Measurements from ENCODE around the gene SPRR3.

The SPRR3 gene

DNA sequence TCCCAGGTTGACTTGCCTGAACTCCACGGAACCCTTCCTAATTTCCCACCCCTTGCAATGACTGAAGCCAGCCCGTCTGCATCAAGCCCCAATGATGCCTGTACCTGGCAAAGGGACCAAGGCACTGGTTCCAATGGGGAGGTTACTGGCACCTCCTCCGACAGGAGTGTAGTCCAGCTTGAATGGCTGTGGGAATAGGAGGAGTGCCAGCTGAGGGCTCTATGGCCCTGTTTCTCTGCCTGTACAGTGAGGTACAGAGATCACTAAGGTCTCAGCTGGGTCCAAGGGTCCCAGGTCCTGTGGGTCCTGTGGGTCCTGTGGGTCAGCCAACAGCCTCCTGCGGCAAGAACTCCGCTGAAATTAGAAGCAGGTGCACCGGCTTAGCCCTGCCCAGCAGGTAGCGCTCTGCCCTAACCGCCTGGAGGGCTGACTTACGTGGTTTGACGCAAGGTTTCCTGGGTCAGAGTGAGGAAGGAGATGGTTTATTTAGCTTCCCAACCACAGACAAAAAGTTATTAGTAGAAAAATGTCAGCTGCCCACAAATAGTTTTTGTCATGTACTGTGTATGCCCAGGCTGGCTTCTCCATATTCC lies 41.0 kb upstream of the SPRR3 start:
- TF ChIP-seq, protein P1, sequence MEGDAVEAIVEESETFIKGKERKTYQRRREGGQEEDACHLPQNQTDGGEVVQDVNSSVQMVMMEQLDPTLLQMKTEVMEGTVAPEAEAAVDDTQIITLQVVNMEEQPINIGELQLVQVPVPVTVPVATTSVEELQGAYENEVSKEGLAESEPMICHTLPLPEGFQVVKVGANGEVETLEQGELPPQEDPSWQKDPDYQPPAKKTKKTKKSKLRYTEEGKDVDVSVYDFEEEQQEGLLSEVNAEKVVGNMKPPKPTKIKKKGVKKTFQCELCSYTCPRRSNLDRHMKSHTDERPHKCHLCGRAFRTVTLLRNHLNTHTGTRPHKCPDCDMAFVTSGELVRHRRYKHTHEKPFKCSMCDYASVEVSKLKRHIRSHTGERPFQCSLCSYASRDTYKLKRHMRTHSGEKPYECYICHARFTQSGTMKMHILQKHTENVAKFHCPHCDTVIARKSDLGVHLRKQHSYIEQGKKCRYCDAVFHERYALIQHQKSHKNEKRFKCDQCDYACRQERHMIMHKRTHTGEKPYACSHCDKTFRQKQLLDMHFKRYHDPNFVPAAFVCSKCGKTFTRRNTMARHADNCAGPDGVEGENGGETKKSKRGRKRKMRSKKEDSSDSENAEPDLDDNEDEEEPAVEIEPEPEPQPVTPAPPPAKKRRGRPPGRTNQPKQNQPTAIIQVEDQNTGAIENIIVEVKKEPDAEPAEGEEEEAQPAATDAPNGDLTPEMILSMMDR (IDR thresholded peaks at IDR 0.05; ENCODE audit: control insufficient read depth, extremely low read depth, insufficient read depth) = peak; percentile 58
- DNase-seq (ENCODE audit: low read depth) = no peak
- H3K4me3 ChIP-seq (ENCODE audit: low read depth, low read length) = no peak overlapping the region

DNA sequence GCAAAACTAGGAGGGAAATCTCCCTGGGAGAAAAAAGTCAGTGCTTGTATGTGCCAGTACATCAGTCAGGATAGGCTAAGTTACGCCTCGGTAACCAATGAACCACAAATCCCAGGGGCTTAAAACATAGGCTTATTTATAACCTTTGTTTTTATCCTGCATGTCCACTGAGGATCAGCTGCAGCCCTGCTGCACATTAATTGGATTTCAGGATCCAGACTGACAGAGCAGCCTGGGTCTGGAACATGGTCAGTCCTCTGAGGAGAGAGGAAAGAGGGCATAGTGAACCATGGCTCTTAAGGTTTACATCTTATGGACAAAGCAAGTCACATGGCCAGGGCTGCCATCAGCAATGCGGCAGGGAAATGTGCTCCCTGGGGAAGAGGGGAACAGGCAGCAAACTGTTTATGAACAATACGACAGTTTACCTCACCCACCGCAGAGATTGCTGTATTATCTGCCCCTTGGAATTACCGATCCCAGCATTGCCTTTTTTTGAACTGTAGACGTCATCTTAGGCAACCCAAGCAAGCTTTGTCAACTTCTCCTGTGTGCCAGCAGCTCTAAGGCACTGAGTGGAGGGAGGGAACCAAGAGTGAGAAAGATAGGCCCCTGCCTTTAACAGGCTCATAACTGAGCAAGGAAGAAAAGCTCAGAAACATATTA lies 40.2 kb upstream of the SPRR3 start:
- H3K4me3 ChIP-seq (ENCODE audit: low read depth, low read length) = no peak overlapping the region
- TF ChIP-seq, protein P1 (IDR thresholded peaks at IDR 0.05; ENCODE audit: control insufficient read depth, extremely low read depth, insufficient read depth) = no peak
- no peak for DNase-seq (ENCODE audit: low read depth)

DNA sequence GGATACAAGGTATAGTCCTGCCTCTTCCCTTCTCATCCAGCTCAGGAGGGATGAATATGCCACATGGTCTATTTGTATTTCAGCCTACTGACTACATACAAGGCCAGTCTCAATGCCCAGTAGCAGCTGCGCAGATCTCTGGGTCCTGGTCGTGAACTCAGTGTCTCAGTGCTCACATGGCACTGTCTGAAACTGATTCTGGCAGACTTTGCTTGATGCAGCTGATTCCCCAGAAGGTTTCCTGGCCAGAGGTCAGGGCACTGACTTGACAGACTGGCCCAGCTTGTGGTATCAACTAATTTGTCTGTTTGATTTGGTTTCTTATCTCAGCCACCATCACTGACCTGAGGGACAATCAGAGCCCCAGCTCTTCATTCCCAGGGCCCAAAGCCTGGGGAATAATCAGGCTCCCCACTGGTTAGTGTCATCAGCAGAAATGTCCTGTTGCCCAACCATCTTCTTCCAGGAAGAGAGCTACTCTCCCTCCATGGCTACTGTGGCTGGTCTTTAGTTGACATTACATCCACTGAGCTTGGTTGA lies 38.6 kb upstream of the SPRR3 start:
- DNase-seq (ENCODE audit: low read depth) = peak; percentile 35
- no peak overlapping the region for H3K4me3 ChIP-seq (ENCODE audit: low read depth, low read length)
- TF ChIP-seq, protein P1 (IDR thresholded peaks at IDR 0.05; ENCODE audit: control insufficient read depth, extremely low read depth, insufficient read depth) = no peak

DNA sequence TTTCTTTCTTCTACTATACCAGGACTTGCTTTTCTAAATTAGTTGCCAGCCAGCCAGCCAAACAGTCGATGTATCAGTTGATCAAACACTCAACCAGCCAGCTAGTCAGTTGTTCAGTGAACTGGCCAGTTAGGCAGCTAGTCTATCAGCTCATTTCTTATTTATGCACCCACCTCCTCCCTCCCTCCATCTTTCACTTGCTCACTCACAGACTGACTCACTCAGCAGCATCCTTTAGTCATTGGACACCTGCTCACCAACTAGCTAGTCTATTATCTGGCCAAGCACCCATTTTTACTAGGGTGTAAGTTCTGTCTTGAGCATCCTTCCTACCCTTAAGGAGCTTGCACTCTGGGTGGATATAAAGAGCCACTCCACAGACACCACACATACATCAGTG lies 37.0 kb upstream of the SPRR3 start:
- TF ChIP-seq, protein P1 (IDR thresholded peaks at IDR 0.05; ENCODE audit: control insufficient read depth, extremely low read depth, insufficient read depth) = no peak
- H3K4me3 ChIP-seq (ENCODE audit: low read depth, low read length) = no peak overlapping the region
- DNase-seq (ENCODE audit: low read depth) = no peak

DNA sequence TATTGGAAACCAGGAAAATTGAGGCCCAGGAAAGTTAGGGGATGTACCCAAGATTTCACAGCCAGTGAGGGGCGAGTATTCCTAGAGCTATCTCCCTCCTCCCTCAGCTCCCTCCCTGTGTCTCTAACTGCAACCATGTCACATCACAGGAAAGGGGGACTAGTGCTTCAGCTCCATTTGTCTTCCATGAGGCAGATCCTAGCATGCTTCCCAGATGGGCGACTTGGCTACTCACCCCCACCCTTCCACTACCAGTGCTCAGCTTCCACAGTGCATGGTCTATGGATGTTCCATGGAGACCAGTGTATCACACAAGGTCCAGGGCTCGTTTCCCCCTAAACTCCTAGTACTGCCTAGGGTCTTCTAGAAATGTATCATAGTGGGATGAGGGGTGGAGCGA lies 35.7 kb upstream of the SPRR3 start:
- TF ChIP-seq, protein P1 (IDR thresholded peaks at IDR 0.05; ENCODE audit: control insufficient read depth, extremely low read depth, insufficient read depth) = no peak
- no peak for DNase-seq (ENCODE audit: low read depth)
- no peak overlapping the region for H3K4me3 ChIP-seq (ENCODE audit: low read depth, low read length)

DNA sequence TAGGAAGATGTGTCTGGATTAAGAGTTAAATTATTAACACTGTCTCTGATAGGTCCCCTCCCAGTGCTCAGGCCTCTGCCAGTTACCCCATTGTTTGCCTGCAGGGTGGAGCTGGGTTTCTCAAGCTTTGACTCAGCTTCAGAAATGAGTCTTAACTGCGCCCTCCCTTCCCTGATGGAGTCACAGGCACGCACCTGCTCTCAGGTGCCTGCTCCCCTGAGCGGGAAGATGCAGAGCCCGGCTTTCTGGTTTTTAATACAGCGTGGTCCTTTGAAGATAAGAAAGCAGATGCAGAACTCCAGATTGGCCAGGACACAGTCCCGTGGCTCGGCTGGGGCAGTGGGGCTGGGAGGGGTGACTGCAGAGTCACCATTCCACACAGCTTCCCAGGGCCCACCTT lies 34.3 kb upstream of the SPRR3 start:
- TF ChIP-seq, protein P1 (IDR thresholded peaks at IDR 0.05; ENCODE audit: control insufficient read depth, extremely low read depth, insufficient read depth) = no peak
- no peak overlapping the region for H3K4me3 ChIP-seq (ENCODE audit: low read depth, low read length)
- DNase-seq (ENCODE audit: low read depth) = no peak

Measured in LNCaP clone FGC (cell line).